HepG2 (cell line): ENCODE results near the gene CMIP.
"Not testable (repeated sequence)": the region's sequence is repeated elsewhere in the genome, so short reads cannot be mapped to it uniquely, and the experiment has no call there.

Experiments used
- GFI1 ChIP-seq: sonication (generic); formaldehyde crosslinking; IDR thresholded peaks from 2 replicates; pipeline ENCODE4 v1.5.0; 2020; ENCODE audit warnings: missing genetic modification reagents, mild to moderate bottlenecking, borderline replicate concordance
- PHF8 ChIP-seq: sonication (generic); formaldehyde crosslinking; IDR thresholded peaks from 2 replicates; pipeline ENCODE4 v1.5.0; 2020; ENCODE audit warnings: missing genetic modification reagents
- SMARCC2 ChIP-seq: fragments of 450-650 bp; IDR thresholded peaks from 2 replicates; pipeline ENCODE4 v1.6.1; 2017; ENCODE audit warnings: antibody characterized with exemption, mild to moderate bottlenecking
- ZNF207 ChIP-seq: fragments of 450-650 bp; IDR thresholded peaks from 2 replicates; pipeline ENCODE4 v1.6.1; 2016; ENCODE audit warnings: antibody characterized with exemption, borderline replicate concordance
- TF ChIP-seq, protein P1 (sequence below): sonication (generic); formaldehyde crosslinking; IDR thresholded peaks from 2 replicates; pipeline ENCODE4 v1.4.0; 2020; ENCODE audit warnings: missing genetic modification reagents
- TF ChIP-seq, protein P2 (sequence below): sonication (generic); formaldehyde crosslinking; IDR thresholded peaks from 2 replicates; pipeline ENCODE4 v1.5.0; 2020; ENCODE audit warnings: mild to moderate bottlenecking, missing genetic modification reagents, moderate library complexity
- TF ChIP-seq, protein P3 (sequence below): IDR thresholded peaks from 2 replicates; pipeline ENCODE4 v1.6.1; 2016; ENCODE audit warnings: low read depth

DNA sequence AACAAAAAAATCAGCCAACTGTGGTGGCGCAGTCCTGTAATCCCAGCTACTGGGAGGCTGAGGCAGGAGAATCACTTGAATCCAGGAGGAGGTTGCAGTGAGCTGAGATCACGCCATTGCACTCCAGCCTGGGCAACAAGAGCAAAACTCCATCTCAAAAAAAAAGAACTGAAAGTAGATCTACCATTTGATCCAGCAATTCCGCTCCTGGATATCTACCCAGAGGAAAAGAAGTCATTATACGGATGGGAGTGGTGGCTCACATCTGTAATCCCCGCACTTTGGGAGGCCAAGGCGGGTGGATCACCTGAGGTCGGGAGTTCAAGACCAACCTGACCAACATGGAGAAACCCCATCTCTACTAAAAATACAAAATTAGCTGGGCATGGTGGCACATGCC, 22.5 kb upstream of the CMIP start:
- TF ChIP-seq, protein P1, sequence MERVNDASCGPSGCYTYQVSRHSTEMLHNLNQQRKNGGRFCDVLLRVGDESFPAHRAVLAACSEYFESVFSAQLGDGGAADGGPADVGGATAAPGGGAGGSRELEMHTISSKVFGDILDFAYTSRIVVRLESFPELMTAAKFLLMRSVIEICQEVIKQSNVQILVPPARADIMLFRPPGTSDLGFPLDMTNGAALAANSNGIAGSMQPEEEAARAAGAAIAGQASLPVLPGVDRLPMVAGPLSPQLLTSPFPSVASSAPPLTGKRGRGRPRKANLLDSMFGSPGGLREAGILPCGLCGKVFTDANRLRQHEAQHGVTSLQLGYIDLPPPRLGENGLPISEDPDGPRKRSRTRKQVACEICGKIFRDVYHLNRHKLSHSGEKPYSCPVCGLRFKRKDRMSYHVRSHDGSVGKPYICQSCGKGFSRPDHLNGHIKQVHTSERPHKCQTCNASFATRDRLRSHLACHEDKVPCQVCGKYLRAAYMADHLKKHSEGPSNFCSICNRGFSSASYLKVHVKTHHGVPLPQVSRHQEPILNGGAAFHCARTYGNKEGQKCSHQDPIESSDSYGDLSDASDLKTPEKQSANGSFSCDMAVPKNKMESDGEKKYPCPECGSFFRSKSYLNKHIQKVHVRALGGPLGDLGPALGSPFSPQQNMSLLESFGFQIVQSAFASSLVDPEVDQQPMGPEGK (CRISPR knock-in tag): not testable (repeated sequence)
- TF ChIP-seq GFI1 (CRISPR knock-in tag); SMARCC2; ZNF207; PHF8 (CRISPR knock-in tag): not testable (repeated sequence)
- TF ChIP-seq, protein P2, sequence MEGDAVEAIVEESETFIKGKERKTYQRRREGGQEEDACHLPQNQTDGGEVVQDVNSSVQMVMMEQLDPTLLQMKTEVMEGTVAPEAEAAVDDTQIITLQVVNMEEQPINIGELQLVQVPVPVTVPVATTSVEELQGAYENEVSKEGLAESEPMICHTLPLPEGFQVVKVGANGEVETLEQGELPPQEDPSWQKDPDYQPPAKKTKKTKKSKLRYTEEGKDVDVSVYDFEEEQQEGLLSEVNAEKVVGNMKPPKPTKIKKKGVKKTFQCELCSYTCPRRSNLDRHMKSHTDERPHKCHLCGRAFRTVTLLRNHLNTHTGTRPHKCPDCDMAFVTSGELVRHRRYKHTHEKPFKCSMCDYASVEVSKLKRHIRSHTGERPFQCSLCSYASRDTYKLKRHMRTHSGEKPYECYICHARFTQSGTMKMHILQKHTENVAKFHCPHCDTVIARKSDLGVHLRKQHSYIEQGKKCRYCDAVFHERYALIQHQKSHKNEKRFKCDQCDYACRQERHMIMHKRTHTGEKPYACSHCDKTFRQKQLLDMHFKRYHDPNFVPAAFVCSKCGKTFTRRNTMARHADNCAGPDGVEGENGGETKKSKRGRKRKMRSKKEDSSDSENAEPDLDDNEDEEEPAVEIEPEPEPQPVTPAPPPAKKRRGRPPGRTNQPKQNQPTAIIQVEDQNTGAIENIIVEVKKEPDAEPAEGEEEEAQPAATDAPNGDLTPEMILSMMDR (CRISPR knock-in tag): not testable (repeated sequence)
- TF ChIP-seq, protein P3, sequence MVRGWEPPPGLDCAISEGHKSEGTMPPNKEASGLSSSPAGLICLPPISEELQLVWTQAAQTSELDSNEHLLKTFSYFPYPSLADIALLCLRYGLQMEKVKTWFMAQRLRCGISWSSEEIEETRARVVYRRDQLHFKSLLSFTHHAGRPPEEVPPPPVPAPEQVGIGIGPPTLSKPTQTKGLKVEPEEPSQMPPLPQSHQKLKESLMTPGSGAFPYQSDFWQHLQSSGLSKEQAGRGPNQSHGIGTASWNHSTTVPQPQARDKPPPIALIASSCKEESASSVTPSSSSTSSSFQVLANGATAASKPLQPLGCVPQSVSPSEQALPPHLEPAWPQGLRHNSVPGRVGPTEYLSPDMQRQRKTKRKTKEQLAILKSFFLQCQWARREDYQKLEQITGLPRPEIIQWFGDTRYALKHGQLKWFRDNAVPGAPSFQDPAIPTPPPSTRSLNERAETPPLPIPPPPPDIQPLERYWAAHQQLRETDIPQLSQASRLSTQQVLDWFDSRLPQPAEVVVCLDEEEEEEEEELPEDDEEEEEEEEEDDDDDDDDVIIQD: not testable (repeated sequence)
